Measurements from ENCODE around the gene HRH3.

- no peak for TF ChIP-seq CTCF (IDR thresholded peaks at IDR 0.05; ENCODE audit: insufficient read depth, low read depth, low read length)
- no peak for TF ChIP-seq EZH2 (IDR thresholded peaks at IDR 0.05; ENCODE audit: insufficient read depth, low read length)
These were observed 27.0 kb upstream of the HRH3 start for GRCh38 chr20:62246872-62247652.

Data from astrocyte (in vitro differentiated cells and primary cell).